HepG2 (cell line): ENCODE results near the gene SDC4. TPM values are rescaled to one million over a fixed set of nuclear protein-coding genes. Genes with fewer than 3 reads are reported as not detected.
A peak's percentile ranks its signal among the peaks of the same experiment; 100 is the strongest.

Experiments used
- BORCS8-MEF2B ChIP-seq: sonication (generic); formaldehyde crosslinking; IDR thresholded peaks from 2 replicates; pipeline ENCODE4 v1.8.0; 2022; ENCODE audit warnings: mild to moderate bottlenecking, missing genetic modification reagents
- DR1 ChIP-seq: sonication (generic); formaldehyde crosslinking; IDR thresholded peaks from 2 replicates; pipeline ENCODE4 v1.8.0; 2021; ENCODE audit warnings: mild to moderate bottlenecking, missing genetic modification reagents, inconsistent platforms
- EZH2 ChIP-seq: conservative IDR thresholded peaks from 2 replicates; pipeline ENCODE4 v1.6.1; 2012; ENCODE audit warnings: mild to moderate bottlenecking, low read depth, low read length, moderate library complexity
- FOXC1 ChIP-seq: sonication (generic); formaldehyde crosslinking; IDR thresholded peaks from 2 replicates; pipeline ENCODE4 v1.8.0; 2022; ENCODE audit warnings: mild to moderate bottlenecking, missing genetic modification reagents, borderline replicate concordance
- KDM2A ChIP-seq: sonication (generic); formaldehyde crosslinking; IDR thresholded peaks from 2 replicates; pipeline ENCODE4 v1.4.0; 2020; ENCODE audit warnings: low read depth, missing genetic modification reagents, borderline replicate concordance
- MEIS2 ChIP-seq: sonication (generic); formaldehyde crosslinking; IDR thresholded peaks from 2 replicates; pipeline ENCODE4 v1.9.0; 2021; ENCODE audit warnings: mild to moderate bottlenecking, missing genetic modification reagents
- NR3C1 ChIP-seq: sonication (generic); formaldehyde crosslinking; IDR thresholded peaks from 2 replicates; pipeline ENCODE4 v1.4.0; 2020; ENCODE audit warnings: missing genetic modification reagents
- PAF1 ChIP-seq: IDR thresholded peaks from 2 replicates; pipeline ENCODE4 v1.6.1; 2016; ENCODE audit warnings: missing genetic modification reagents, missing compliant biosample characterization
- RXRA ChIP-seq: sonication (generic); formaldehyde crosslinking; IDR thresholded peaks from 2 replicates; pipeline ENCODE4 v1.5.1; 2020; ENCODE audit warnings: missing genetic modification reagents
- SP2 ChIP-seq: sonication (generic); formaldehyde crosslinking; IDR thresholded peaks from 2 replicates; pipeline ENCODE4 v1.5.1; 2020; ENCODE audit warnings: mild to moderate bottlenecking, missing genetic modification reagents
- XRCC5 ChIP-seq: fragments of 200-400 bp; formaldehyde crosslinking; optimal IDR thresholded peaks from 2 replicates; pipeline ENCODE3; 2017; ENCODE audit warnings: mild to moderate bottlenecking, low read length
- ZMYM3 ChIP-seq: sonication (generic); formaldehyde crosslinking; IDR thresholded peaks from 2 replicates; pipeline ENCODE4 v1.5.1; 2020; ENCODE audit warnings: mild to moderate bottlenecking, missing genetic modification reagents
- ZNF333 ChIP-seq: sonication (generic); formaldehyde crosslinking; IDR thresholded peaks from 2 replicates; pipeline ENCODE4 v1.4.0; 2020; ENCODE audit warnings: mild to moderate bottlenecking, missing genetic modification reagents, borderline replicate concordance
- ZNF598 ChIP-seq: sonication (generic); formaldehyde crosslinking; IDR thresholded peaks from 2 replicates; pipeline ENCODE4 v1.5.1; 2020; ENCODE audit warnings: mild to moderate bottlenecking, missing genetic modification reagents, borderline replicate concordance
- polyA plus RNA-seq, 8 experiments: library from polyadenylated mRNA; depleted of rRNA in 3 of 8; stranded (reverse) in 7 of 8; unstranded in 1 of 8; fragments of >200 nt; fragmentation: Illumina TruSeq in 4 of 8; extraction: Trizol in 4 of 8; gene quantifications; 2 replicates each; pipeline versions ENCODE4 v1.2.1 to v1.2.3, GENCODE V29; 2011 to 2016; ENCODE audit warnings: low read depth in 4 of 8, missing spikeins in 1 of 8, mixed read lengths in 1 of 8; ENCODE audit not compliant: insufficient read depth in 1 of 8
- total RNA-seq, 5 experiments: library from RNA; depleted of rRNA; stranded (reverse); fragments of >200 nt; fragmentation: Illumina TruSeq; extraction: Trizol; gene quantifications; 2 replicates each; pipeline ENCODE4 v1.2.3, GENCODE V29; 2016; ENCODE audit warnings: low read depth in 1 of 5
- TF ChIP-seq, protein P1 (sequence below): sonication (generic); formaldehyde crosslinking; IDR thresholded peaks from 2 replicates; pipeline ENCODE4 v1.4.0; 2020; ENCODE audit warnings: missing genetic modification reagents
- TF ChIP-seq, protein P2 (sequence below): IDR thresholded peaks from 2 replicates; pipeline ENCODE4 v1.6.1; 2016; ENCODE audit warnings: mild to moderate bottlenecking, missing biosample characterization, missing genetic modification reagents
- TF ChIP-seq, protein P3 (sequence below): sonication (generic); formaldehyde crosslinking; IDR thresholded peaks from 2 replicates; pipeline ENCODE4 v1.5.1; 2020; ENCODE audit warnings: mild to moderate bottlenecking, missing genetic modification reagents, moderate library complexity
- TF ChIP-seq, protein P4 (sequence below): sonication (generic); formaldehyde crosslinking; IDR thresholded peaks from 2 replicates; pipeline ENCODE4 v1.4.0; 2020; ENCODE audit warnings: missing genetic modification reagents
- TF ChIP-seq, protein P5 (sequence below): sonication (generic); formaldehyde crosslinking; IDR thresholded peaks from 2 replicates; pipeline ENCODE4 v1.4.0; 2020; ENCODE audit warnings: missing genetic modification reagents

SDC4 gene
- total and polyA plus RNA-seq, 2 of the 13 experiments (the other 11 are each of a cell fraction or from before 2014, with no cell fraction given): 49.0 to 65.1 TPM

DNA sequence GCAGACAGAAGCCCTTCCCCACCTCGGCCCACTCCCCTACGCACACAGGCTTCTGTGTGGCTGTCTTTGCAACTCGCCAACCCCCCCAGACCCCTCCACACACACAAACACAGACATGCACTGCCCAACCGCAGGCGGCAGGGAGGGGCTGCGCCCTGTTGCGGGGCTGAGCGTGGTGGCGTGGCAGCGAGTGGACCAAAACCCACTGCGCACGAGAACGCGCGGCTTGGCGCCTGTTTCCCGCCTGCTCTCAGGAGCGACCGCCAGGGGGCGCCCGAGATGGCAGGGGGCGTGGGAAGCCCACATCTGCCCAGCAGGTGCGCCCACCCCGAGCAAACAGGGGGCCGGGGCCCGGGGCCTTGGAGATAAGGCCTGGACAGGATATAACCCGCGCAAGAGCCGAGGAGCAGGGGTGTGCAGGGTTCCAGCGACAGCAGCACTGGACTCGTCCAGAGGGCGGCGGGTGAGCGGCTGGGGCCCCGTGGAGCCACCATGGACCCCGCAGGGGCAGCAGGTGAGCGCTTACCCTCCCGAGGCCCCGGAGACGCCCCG is 41.7 kb downstream of the SDC4 start, which contains the start of gene RBPJL (continued):
- TF ChIP-seq ZNF333 (peak; percentile 43; the same call in 1 of the 2 replicates), NR3C1 (CRISPR knock-in tag) (no peak), KDM2A (CRISPR knock-in tag) (peak; percentile 54; the same call in 1 of the 2 replicates), ZNF598 (CRISPR knock-in tag) (peak; percentile 59; the same call in 1 of the 2 replicates), PAF1 (no peak), EZH2 (peak; percentile 83; the same call in 1 of the 2 replicates), RXRA (CRISPR knock-in tag) (0 out of 2 replicates have a peak, but pooled peaks have one; percentile 12), FOXC1 (CRISPR knock-in tag) (0 out of 2 replicates have a peak, but pooled peaks have one; percentile 31), BORCS8-MEF2B (CRISPR knock-in tag) (peak; percentile 88), ZMYM3 (CRISPR knock-in tag) (peak; percentile 42; the same call in 1 of the 2 replicates), MEIS2 (CRISPR knock-in tag) (0 out of 2 replicates have a peak, but pooled peaks have one; percentile 30), SP2 (0 out of 2 replicates have a peak, but pooled peaks have one; percentile 42), DR1 (CRISPR knock-in tag) (peak; percentile 53; the same call in 1 of the 2 replicates), XRCC5 (peak; percentile 77)
- TF ChIP-seq, protein P1, sequence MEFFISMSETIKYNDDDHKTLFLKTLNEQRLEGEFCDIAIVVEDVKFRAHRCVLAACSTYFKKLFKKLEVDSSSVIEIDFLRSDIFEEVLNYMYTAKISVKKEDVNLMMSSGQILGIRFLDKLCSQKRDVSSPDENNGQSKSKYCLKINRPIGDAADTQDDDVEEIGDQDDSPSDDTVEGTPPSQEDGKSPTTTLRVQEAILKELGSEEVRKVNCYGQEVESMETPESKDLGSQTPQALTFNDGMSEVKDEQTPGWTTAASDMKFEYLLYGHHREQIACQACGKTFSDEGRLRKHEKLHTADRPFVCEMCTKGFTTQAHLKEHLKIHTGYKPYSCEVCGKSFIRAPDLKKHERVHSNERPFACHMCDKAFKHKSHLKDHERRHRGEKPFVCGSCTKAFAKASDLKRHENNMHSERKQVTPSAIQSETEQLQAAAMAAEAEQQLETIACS (CRISPR knock-in tag): peak; percentile 40; the same call in 1 of the 2 replicates
- TF ChIP-seq, protein P2, sequence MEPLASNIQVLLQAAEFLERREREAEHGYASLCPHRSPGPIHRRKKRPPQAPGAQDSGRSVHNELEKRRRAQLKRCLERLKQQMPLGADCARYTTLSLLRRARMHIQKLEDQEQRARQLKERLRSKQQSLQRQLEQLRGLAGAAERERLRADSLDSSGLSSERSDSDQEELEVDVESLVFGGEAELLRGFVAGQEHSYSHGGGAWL (CRISPR knock-in tag): peak; percentile 36; the same call in 1 of the 2 replicates
- TF ChIP-seq, protein P3, sequence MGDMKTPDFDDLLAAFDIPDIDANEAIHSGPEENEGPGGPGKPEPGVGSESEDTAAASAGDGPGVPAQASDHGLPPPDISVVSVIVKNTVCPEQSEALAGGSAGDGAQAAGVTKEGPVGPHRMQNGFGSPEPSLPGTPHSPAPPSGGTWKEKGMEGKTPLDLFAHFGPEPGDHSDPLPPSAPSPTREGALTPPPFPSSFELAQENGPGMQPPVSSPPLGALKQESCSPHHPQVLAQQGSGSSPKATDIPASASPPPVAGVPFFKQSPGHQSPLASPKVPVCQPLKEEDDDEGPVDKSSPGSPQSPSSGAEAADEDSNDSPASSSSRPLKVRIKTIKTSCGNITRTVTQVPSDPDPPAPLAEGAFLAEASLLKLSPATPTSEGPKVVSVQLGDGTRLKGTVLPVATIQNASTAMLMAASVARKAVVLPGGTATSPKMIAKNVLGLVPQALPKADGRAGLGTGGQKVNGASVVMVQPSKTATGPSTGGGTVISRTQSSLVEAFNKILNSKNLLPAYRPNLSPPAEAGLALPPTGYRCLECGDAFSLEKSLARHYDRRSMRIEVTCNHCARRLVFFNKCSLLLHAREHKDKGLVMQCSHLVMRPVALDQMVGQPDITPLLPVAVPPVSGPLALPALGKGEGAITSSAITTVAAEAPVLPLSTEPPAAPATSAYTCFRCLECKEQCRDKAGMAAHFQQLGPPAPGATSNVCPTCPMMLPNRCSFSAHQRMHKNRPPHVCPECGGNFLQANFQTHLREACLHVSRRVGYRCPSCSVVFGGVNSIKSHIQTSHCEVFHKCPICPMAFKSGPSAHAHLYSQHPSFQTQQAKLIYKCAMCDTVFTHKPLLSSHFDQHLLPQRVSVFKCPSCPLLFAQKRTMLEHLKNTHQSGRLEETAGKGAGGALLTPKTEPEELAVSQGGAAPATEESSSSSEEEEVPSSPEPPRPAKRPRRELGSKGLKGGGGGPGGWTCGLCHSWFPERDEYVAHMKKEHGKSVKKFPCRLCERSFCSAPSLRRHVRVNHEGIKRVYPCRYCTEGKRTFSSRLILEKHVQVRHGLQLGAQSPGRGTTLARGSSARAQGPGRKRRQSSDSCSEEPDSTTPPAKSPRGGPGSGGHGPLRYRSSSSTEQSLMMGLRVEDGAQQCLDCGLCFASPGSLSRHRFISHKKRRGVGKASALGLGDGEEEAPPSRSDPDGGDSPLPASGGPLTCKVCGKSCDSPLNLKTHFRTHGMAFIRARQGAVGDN (CRISPR knock-in tag): peak; percentile 62
- TF ChIP-seq, protein P4, sequence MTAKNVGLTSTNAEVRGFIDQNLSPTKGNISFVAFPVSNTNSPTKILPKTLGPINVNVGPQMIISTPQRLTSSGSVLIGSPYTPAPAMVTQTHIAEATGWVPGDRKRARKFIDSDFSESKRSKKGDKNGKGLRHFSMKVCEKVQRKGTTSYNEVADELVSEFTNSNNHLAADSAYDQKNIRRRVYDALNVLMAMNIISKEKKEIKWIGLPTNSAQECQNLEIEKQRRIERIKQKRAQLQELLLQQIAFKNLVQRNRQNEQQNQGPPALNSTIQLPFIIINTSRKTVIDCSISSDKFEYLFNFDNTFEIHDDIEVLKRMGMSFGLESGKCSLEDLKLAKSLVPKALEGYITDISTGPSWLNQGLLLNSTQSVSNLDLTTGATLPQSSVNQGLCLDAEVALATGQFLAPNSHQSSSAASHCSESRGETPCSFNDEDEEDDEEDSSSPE (CRISPR knock-in tag): peak; percentile 78; the same call in 1 of the 2 replicates
- TF ChIP-seq, protein P5, sequence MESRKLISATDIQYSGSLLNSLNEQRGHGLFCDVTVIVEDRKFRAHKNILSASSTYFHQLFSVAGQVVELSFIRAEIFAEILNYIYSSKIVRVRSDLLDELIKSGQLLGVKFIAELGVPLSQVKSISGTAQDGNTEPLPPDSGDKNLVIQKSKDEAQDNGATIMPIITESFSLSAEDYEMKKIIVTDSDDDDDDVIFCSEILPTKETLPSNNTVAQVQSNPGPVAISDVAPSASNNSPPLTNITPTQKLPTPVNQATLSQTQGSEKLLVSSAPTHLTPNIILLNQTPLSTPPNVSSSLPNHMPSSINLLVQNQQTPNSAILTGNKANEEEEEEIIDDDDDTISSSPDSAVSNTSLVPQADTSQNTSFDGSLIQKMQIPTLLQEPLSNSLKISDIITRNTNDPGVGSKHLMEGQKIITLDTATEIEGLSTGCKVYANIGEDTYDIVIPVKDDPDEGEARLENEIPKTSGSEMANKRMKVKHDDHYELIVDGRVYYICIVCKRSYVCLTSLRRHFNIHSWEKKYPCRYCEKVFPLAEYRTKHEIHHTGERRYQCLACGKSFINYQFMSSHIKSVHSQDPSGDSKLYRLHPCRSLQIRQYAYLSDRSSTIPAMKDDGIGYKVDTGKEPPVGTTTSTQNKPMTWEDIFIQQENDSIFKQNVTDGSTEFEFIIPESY (CRISPR knock-in tag): peak; percentile 81
